Breast epithelium (tissue), 3 donors: ENCODE data around the gene ALKBH6.

Experiments used
- POLR2A ChIP-seq: fragments of 450-650 bp; IDR thresholded peaks from one replicate; pipeline ENCODE4 v1.6.1; 2016; ENCODE audit warnings: antibody characterized with exemption, mild to moderate bottlenecking, moderate library complexity
- TF ChIP-seq, protein P1 (sequence below), 3 donors: fragments of 450-650 bp; IDR thresholded peaks; one replicate each; pipeline ENCODE4 v1.5.1; 2016 to 2017; ENCODE audit warnings: antibody characterized with exemption in 3 of 3, mild to moderate bottlenecking in 3 of 3, moderate library complexity in 3 of 3

DNA sequence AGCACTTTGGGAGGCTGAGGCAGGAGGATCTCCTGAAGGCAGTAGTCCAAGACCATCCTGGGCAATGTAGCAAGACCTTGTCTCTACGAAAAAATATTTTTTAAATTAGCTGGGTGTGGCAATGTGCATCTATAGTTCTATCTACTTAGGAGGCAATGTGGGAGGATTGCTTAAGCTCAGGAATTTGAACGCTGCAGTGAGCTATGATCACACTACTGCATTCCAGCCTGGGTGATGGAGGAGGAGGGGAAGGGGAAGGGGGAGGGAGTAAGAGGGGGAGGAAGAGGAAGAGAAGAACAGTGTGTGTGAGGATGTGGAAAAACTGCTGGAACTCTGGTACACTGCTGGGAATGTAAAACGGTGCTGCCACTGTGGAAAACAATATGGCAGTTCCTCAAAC lies 27.8 kb upstream of the ALKBH6 start:
- TF ChIP-seq, protein P1, sequence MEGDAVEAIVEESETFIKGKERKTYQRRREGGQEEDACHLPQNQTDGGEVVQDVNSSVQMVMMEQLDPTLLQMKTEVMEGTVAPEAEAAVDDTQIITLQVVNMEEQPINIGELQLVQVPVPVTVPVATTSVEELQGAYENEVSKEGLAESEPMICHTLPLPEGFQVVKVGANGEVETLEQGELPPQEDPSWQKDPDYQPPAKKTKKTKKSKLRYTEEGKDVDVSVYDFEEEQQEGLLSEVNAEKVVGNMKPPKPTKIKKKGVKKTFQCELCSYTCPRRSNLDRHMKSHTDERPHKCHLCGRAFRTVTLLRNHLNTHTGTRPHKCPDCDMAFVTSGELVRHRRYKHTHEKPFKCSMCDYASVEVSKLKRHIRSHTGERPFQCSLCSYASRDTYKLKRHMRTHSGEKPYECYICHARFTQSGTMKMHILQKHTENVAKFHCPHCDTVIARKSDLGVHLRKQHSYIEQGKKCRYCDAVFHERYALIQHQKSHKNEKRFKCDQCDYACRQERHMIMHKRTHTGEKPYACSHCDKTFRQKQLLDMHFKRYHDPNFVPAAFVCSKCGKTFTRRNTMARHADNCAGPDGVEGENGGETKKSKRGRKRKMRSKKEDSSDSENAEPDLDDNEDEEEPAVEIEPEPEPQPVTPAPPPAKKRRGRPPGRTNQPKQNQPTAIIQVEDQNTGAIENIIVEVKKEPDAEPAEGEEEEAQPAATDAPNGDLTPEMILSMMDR (IDR thresholded peaks at IDR 0.05) = no peak
- no peak for TF ChIP-seq POLR2A
